HEK293 (cell line): ENCODE data around the gene ANGPTL4.

Source experiments
- CTCF ChIA-PET: fragments of 350-600 bp; formaldehyde crosslinking; extraction: SDS; loops from one replicate; lab custom pipeline; 2021; ENCODE audit warnings: antibody characterized with exemption; lab: Yijun Ruan, JAX
- POLR2A ChIA-PET: fragments of 300-600 bp; formaldehyde crosslinking; extraction: SDS; loops from one replicate; lab custom pipeline; 2020; ENCODE audit warnings: antibody characterized with exemption, inconsistent platforms; lab: Yijun Ruan, JAX
- H3K27ac ChIP-seq: fragments of 200-500 bp; sonication (Bioruptor generic); 2 replicates; pipeline ENCODE4 v1.5.1; 2014; ENCODE audit warnings: low read depth, low read length, control low read depth, inconsistent platforms; ENCODE audit errors: extremely low read depth
- H3K36me3 ChIP-seq, 2 experiments: fragments of 200-500 bp in 1 of 2; sonication (Bioruptor generic) in 1 of 2; 1 replicate in 1 of 2; 2 replicates in 1 of 2; pipeline ENCODE4 v1.5.1; 2014 to 2017; ENCODE audit warnings: inconsistent platforms in 2 of 2, low read length in 2 of 2; ENCODE audit not compliant: control insufficient read depth in 2 of 2, insufficient read depth in 1 of 2
- H3K4me1 ChIP-seq: fragments of 200-500 bp; sonication (Bioruptor generic); 2 replicates; pipeline ENCODE4 v1.5.1; 2014; ENCODE audit warnings: mild to moderate bottlenecking, low read length, inconsistent platforms; ENCODE audit not compliant: control insufficient read depth, insufficient read depth
- H3K4me3 ChIP-seq: 2 replicates; pipeline ENCODE4 v1.5.1; 2011; ENCODE audit warnings: low read depth, mild to moderate bottlenecking, control low read depth, low read length, moderate library complexity
- H3K9me3 ChIP-seq: fragments of 200-500 bp; sonication (Bioruptor generic); 2 replicates; pipeline ENCODE4 v1.5.1; 2014; ENCODE audit warnings: low read depth, low read length, inconsistent platforms; ENCODE audit not compliant: control insufficient read depth, insufficient read depth
- HIC1 ChIP-seq: fragments of 450-650 bp; formaldehyde crosslinking; IDR thresholded peaks from 2 replicates; pipeline ENCODE4 v1.5.1; 2016; ENCODE audit warnings: missing biosample characterization, missing genetic modification characterization
- KLF17 ChIP-seq: fragments of 450-650 bp; formaldehyde crosslinking; IDR thresholded peaks from 2 replicates; pipeline ENCODE4 v1.5.1; 2016; ENCODE audit warnings: missing biosample characterization, missing genetic modification characterization
- KLF7 ChIP-seq: fragments of 450-650 bp; formaldehyde crosslinking; IDR thresholded peaks from 2 replicates; pipeline ENCODE4 v1.5.1; 2016; ENCODE audit warnings: missing biosample characterization, missing genetic modification characterization, borderline replicate concordance
- ZBTB20 ChIP-seq: fragments of 450-650 bp; formaldehyde crosslinking; IDR thresholded peaks from 2 replicates; pipeline ENCODE4 v1.5.1; 2016; ENCODE audit warnings: missing biosample characterization, missing genetic modification characterization
- ZEB2 ChIP-seq: fragments of 450-650 bp; formaldehyde crosslinking; IDR thresholded peaks from 2 replicates; pipeline ENCODE4 v1.5.1; 2016; ENCODE audit warnings: missing biosample characterization, missing genetic modification characterization
- ZFP3 ChIP-seq: fragments of 450-650 bp; formaldehyde crosslinking; IDR thresholded peaks from 2 replicates; pipeline ENCODE4 v1.5.1; 2016; ENCODE audit warnings: low read depth, missing biosample characterization, missing genetic modification characterization
- ZNF133 ChIP-seq: fragments of 450-650 bp; formaldehyde crosslinking; IDR thresholded peaks from 2 replicates; pipeline ENCODE4 v1.5.1; 2016; ENCODE audit warnings: missing biosample characterization, missing genetic modification characterization
- ZNF629 ChIP-seq: fragments of 450-650 bp; formaldehyde crosslinking; IDR thresholded peaks from 2 replicates; pipeline ENCODE4 v1.5.1; 2017; ENCODE audit warnings: missing biosample characterization, missing genetic modification characterization
- ZNF791 ChIP-seq: fragments of 450-650 bp; formaldehyde crosslinking; IDR thresholded peaks from 2 replicates; pipeline ENCODE4 v1.5.1; 2016; ENCODE audit warnings: missing biosample characterization, missing genetic modification characterization

Gene ANGPTL4

GRCh38 chr19:8393192-8393870 is 29.4 kb downstream of the ANGPTL4 start:
- Histone ChIP-seq H3K36me3 (no peaks in the 10 kb centered on the region), H3K4me3 (no peak overlapping the region), H3K4me1 (peaks cover 3% of the 10 kb centered on the region; the same call in 1 of the 2 replicates), H3K27ac (no peak overlapping the region), H3K9me3 (no peaks in the 10 kb centered on the region)
- ChIA-PET POLR2A (no interaction called here), CTCF (interaction anchor here (1.1 to 6.5 kb wide), 3 partner anchors 40 to 132 kb away, joined by 3 to 57 read pairs (median 3); partner anchors contain the start of gene RPS28)
- TF ChIP-seq ZNF791 (tag by site-specific recombination) = no peak
- no peak for TF ChIP-seq KLF7 (tag by site-specific recombination)
- TF ChIP-seq KLF17 (tag by site-specific recombination) = no peak

- POLR2A ChIA-PET = no interaction called here
- TF ChIP-seq HIC1 (peak; percentile 14; the same call in 1 of the 2 replicates), ZNF133 (tag by site-specific recombination) (no peak)
- TF ChIP-seq, all 188 proteins: peak for 1
- CTCF ChIA-PET = interaction anchor here (0.6 to 6.5 kb wide), 4 partner anchors 40 to 450 kb away, joined by 3 to 57 read pairs (median 4); no protein-coding TSS in a partner anchor
- Histone ChIP-seq H3K36me3 (no peaks in the 10 kb centered on the region), H3K4me1 (peaks cover 3% of the 10 kb centered on the region; the same call in 1 of the 2 replicates), H3K4me3 (no peak overlapping the region), H3K27ac (no peak overlapping the region), H3K9me3 (no peaks in the 10 kb centered on the region)
Measured at GRCh38 chr19:8393871-8394250, 29.9 kb downstream of the ANGPTL4 start.

GRCh38 chr19:8395621-8396082 is 31.7 kb downstream of the ANGPTL4 start:
- Histone ChIP-seq H3K27ac (no peak overlapping the region), H3K36me3 (peaks cover 0 to 11% of the 10 kb centered on the region in 2 experiments; a peak in 2 of 3 replicates), H3K4me3 (no peak overlapping the region), H3K9me3 (no peaks in the 10 kb centered on the region), H3K4me1 (peaks cover 3% of the 10 kb centered on the region; the same call in 1 of the 2 replicates)
- POLR2A ChIA-PET = no interaction called here
- CTCF ChIA-PET = interaction anchor here (0.6 to 1.0 kb wide), 6 partner anchors 41 to 185 kb away, joined by 3 to 5 read pairs (median 3); no protein-coding TSS in a partner anchor
- TF ChIP-seq ZNF629 (tag by site-specific recombination) (no peak), ZFP3 (tag by site-specific recombination) (peak; percentile 89)

- ChIA-PET POLR2A (no interaction called here), CTCF (interaction anchor here (0.6 to 1.0 kb wide), 6 partner anchors 41 to 185 kb away, joined by 3 to 5 read pairs (median 3); no protein-coding TSS in a partner anchor)
- Histone ChIP-seq H3K27ac (no peak overlapping the region), H3K4me1 (peaks cover 1% of the 10 kb centered on the region; the same call in 1 of the 2 replicates), H3K4me3 (no peak overlapping the region), H3K36me3 (peaks cover 0 to 11% of the 10 kb centered on the region in 2 experiments; a peak in 2 of 3 replicates), H3K9me3 (no peaks in the 10 kb centered on the region)
- peak; percentile 36; the same call in 1 of the 2 replicates for TF ChIP-seq ZEB2
- no peak for TF ChIP-seq ZBTB20 (tag by site-specific recombination)
- TF ChIP-seq HIC1 = peak; percentile 68; the same call in 1 of the 2 replicates
Measured at GRCh38 chr19:8396185-8396562, 32.2 kb downstream of the ANGPTL4 start.
